ENCODE measurements around the gene COTL1. TPM values are rescaled to one million over a fixed set of nuclear protein-coding genes. Genes with fewer than 3 reads are reported as not detected.

COTL1 gene
- total and polyA plus RNA-seq, 2 of the 13 experiments (the other 11 are each of a cell fraction or from before 2014, with no cell fraction given) = 8.7 to 16.9 TPM

GRCh38 chr16:84605339-84605848, 12.5 kb downstream of the COTL1 start:
- H4K20me1 ChIP-seq (ENCODE audit: insufficient read depth, low read length) = no peaks in the 10 kb centered on the region
- in situ Hi-C loops (cut with HindIII; ENCODE audit: extremely low pct_ligation_motif_present, low pct_unique_long_range_greater_than_20kb) = no loop called here
- H3K4me2 ChIP-seq (ENCODE audit: low read depth, low read length) = no peak overlapping the region
- H3K4me3 ChIP-seq (replicated peaks in 1 of 3; ENCODE audit: insufficient read depth in 1 of 3, low read depth in 2 of 3, low read length in 3 of 3) = no peak overlapping the region
- no peak overlapping the region for H2AFZ ChIP-seq (ENCODE audit: low read length)
- WGBS (ENCODE audit: low lambda C conversion rate) = 92% methylated on average over 6 of the region's 6 CpGs
- ChIA-PET POLR2A (no interaction called here), CTCF (ENCODE audit: low intra/inter-chr PET ratio, low total read pairs) (no interaction called here)
- 0 out of 2 replicates have a peak, but pooled peaks cover 5% of the 10 kb centered on the region for H3K9me3 ChIP-seq (ENCODE audit: low read length)
- H3K27me3 ChIP-seq (ENCODE audit: control insufficient read depth in 1 of 2, insufficient read depth in 2 of 2, low read length in 2 of 2) = no peaks in the 10 kb centered on the region
- H3K4me1 ChIP-seq (ENCODE audit: insufficient read depth, low read length) = peaks cover 35% of the 10 kb centered on the region
- FAIRE-seq (no peak), DNase-seq (ENCODE audit: low spot score) (no peak), ATAC-seq (no peak)
- no peaks in the 10 kb centered on the region for H3K79me2 ChIP-seq (ENCODE audit: insufficient read depth, low read length)
- H3K36me3 ChIP-seq (replicated peaks in 1 of 2; ENCODE audit: control insufficient read depth in 1 of 2, insufficient read depth in 2 of 2, low read length in 2 of 2) = no peaks in the 10 kb centered on the region; a peak in 1 of 5 replicates
- BruUV-seq (replicated peaks) = no TSS peak
- H3K27ac ChIP-seq (ENCODE audit: extremely low read length, insufficient read depth, low read length) = no peak overlapping the region
- H3K9ac ChIP-seq (ENCODE audit: insufficient read depth, low read depth, low read length) = no peak overlapping the region
- intact Hi-C loops (cut with micrococcal nuclease; ENCODE audit: unreplicated experiment) = no loop called here
- no peak for TF ChIP-seq ZNF878 (CRISPR knock-in tag; IDR thresholded peaks at IDR 0.05)
- no peak for TF ChIP-seq ZNF432 (CRISPR knock-in tag; IDR thresholded peaks at IDR 0.05; ENCODE audit: borderline replicate concordance)
- no peak for TF ChIP-seq ZNF484 (CRISPR knock-in tag; IDR thresholded peaks at IDR 0.05; ENCODE audit: borderline replicate concordance, low read depth)
- TF ChIP-seq POLR2G (IDR thresholded peaks at IDR 0.05; ENCODE audit: low read depth, low read length) = no peak
- TF ChIP-seq MXD4 (CRISPR knock-in tag; IDR thresholded peaks at IDR 0.05) = no peak
- TF ChIP-seq, protein P1, sequence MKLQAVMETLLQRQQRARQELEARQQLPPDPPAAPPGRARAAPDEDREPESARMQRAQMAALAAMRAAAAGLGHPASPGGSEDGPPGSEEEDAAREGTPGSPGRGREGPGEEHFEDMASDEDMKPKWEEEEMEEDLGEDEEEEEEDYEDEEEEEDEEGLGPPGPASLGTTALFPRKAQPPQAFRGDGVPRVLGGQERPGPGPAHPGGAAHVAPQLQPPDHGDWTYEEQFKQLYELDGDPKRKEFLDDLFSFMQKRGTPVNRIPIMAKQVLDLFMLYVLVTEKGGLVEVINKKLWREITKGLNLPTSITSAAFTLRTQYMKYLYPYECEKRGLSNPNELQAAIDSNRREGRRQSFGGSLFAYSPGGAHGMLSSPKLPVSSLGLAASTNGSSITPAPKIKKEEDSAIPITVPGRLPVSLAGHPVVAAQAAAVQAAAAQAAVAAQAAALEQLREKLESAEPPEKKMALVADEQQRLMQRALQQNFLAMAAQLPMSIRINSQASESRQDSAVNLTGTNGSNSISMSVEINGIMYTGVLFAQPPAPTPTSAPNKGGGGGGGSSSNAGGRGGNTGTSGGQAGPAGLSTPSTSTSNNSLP (IDR thresholded peaks at IDR 0.05; ENCODE audit: low read depth, low read length) = no peak

DNA sequence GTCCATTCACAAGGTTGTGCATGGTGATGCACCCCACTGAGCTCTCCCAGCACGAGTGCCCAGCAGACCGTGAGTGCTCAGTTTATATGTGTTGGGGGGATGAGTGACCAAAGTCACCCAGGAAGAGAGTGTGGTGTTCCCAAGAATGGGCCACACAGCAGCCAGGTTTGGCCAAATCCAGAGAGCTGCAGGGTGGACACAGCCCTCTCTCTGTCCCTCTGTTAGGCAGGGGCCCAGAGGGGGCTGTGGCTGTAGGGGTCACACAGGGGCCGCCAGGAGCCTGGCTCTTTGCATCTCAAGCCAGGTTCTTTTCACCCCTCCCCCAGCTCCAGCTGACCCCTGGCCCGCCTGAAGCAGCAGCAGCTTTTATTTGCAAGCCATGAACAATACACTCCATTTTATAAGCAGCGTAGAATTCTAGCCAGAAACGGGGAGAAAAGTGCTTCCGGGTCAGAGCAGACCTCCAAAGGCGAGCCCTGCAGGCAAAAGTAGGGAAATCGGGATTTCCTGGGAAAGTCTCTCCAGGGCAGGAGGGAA, 13.3 kb downstream of the COTL1 start:
- WGBS (ENCODE audit: low lambda C conversion rate) = 78% methylated on average over 9 of the region's 9 CpGs
- BruUV-seq (replicated peaks) = no TSS peak
- no peak overlapping the region for H3K4me2 ChIP-seq (ENCODE audit: low read depth, low read length)
- no peaks in the 10 kb centered on the region for H3K27me3 ChIP-seq (ENCODE audit: control insufficient read depth in 1 of 2, insufficient read depth in 2 of 2, low read length in 2 of 2)
- TF ChIP-seq ZNF281 (CRISPR knock-in tag; IDR thresholded peaks at IDR 0.05; ENCODE audit: borderline replicate concordance) (0 out of 2 replicates have a peak, but pooled peaks have one; percentile 27), CEBPB (IDR thresholded peaks at IDR 0.05; ENCODE audit: borderline replicate concordance, low read depth, low read length) (no peak)
- ChIA-PET POLR2A (no interaction called here), CTCF (ENCODE audit: low intra/inter-chr PET ratio, low total read pairs) (no interaction called here)
- intact Hi-C loops (cut with micrococcal nuclease; ENCODE audit: unreplicated experiment) (no loop called here), in situ Hi-C loops (cut with HindIII; ENCODE audit: extremely low pct_ligation_motif_present, low pct_unique_long_range_greater_than_20kb) (no loop called here)
- no peak overlapping the region for H3K27ac ChIP-seq (ENCODE audit: extremely low read length, insufficient read depth, low read length)
- no peak for ATAC-seq
- H4K20me1 ChIP-seq (ENCODE audit: insufficient read depth, low read length) = no peaks in the 10 kb centered on the region
- H3K9me3 ChIP-seq (ENCODE audit: low read length) = 0 out of 2 replicates have a peak, but pooled peaks cover 5% of the 10 kb centered on the region
- H3K9ac ChIP-seq (ENCODE audit: insufficient read depth, low read depth, low read length) = no peak overlapping the region
- no peak overlapping the region for H3K4me3 ChIP-seq (replicated peaks in 1 of 3; ENCODE audit: insufficient read depth in 1 of 3, low read depth in 2 of 3, low read length in 3 of 3)
- no peak for DNase-seq (ENCODE audit: low spot score)
- no peak for FAIRE-seq
- no peak overlapping the region for H2AFZ ChIP-seq (ENCODE audit: low read length)
- H3K36me3 ChIP-seq (replicated peaks in 1 of 2; ENCODE audit: control insufficient read depth in 1 of 2, insufficient read depth in 2 of 2, low read length in 2 of 2) = no peaks in the 10 kb centered on the region; a peak in 1 of 5 replicates
- peaks cover 43% of the 10 kb centered on the region for H3K4me1 ChIP-seq (ENCODE audit: insufficient read depth, low read length)
- no peaks in the 10 kb centered on the region for H3K79me2 ChIP-seq (ENCODE audit: insufficient read depth, low read length)
